ENCODE measurements around the gene KIAA2012.

Gene KIAA2012

DNA sequence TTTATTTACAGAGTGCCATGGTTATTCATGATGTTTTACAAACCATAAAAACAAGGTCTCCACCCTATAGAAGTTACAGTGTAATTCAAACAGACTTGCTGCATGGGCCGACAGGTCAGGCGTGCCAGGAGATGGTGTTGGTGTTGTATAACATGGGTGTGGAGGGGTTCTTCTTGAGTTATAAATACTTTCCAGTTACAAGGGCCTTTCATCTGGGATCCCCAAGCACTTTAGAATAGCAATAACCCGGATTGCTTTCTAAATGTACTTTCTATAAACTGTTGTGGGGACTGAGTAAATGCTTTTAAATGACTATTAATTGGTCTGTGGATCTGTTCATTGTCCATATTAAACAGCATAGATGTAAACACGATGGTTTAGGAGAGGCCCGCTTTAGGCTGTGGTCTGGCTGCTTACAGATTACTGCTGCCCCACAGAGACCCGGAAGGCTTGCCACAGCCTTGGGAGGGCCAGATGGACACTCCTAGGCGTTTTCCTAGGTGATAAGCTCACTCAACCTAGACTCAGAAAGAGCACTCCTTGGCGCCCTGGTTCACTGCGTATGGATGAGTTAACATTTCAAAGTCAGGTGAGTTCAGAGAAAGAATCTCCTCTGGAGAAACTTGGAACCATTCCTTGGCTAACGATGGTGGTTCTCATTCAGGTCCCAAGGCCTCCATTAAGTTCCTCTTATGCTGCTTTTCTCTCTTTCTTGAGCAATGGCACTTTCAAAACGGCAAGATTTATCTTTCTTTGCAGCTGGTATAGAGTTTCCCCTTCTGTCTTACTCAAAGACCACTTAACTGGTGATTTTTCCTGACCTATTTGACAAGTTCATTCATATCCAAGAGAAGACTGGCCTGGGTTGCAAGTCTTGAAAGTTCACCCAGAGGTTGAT lies 3.6 kb upstream of the KIAA2012 start:
- Histone ChIP-seq H3F3A (ENCODE audit: insufficient read depth, low read length) (no peaks in the 10 kb centered on the region), H3K4me1 (ENCODE audit: low read length) (no peaks in the 10 kb centered on the region), H2AFZ (ENCODE audit: low read length) (no peak overlapping the region), H3K4me2 (ENCODE audit: low read depth, low read length) (no peak overlapping the region), H3K9me3 (replicated peaks; ENCODE audit: insufficient read depth, low read length) (no peaks in the 10 kb centered on the region), H3K9ac (ENCODE audit: low read length) (no peak overlapping the region), H3K36me3 (replicated peaks; ENCODE audit: insufficient read depth, low read length) (no peaks in the 10 kb centered on the region), H3K27ac (ENCODE audit: low read length) (no peak overlapping the region), H3K9me2 (replicated peaks; ENCODE audit: insufficient read depth, low read length) (no peaks in the 10 kb centered on the region), H3K4me3 (ENCODE audit: low read length) (no peak overlapping the region), H4K20me1 (ENCODE audit: insufficient read depth, low read length) (no peaks in the 10 kb centered on the region), H3K27me3 (replicated peaks; ENCODE audit: insufficient read depth, low read length) (no peaks in the 10 kb centered on the region), H3K79me2 (ENCODE audit: low read length) (no peaks in the 10 kb centered on the region)
- DNase-seq = no peak
- TF ChIP-seq EZH2phosphoT487 (IDR thresholded peaks at IDR 0.05; ENCODE audit: low read length) = no peak
- TF ChIP-seq, protein P1, sequence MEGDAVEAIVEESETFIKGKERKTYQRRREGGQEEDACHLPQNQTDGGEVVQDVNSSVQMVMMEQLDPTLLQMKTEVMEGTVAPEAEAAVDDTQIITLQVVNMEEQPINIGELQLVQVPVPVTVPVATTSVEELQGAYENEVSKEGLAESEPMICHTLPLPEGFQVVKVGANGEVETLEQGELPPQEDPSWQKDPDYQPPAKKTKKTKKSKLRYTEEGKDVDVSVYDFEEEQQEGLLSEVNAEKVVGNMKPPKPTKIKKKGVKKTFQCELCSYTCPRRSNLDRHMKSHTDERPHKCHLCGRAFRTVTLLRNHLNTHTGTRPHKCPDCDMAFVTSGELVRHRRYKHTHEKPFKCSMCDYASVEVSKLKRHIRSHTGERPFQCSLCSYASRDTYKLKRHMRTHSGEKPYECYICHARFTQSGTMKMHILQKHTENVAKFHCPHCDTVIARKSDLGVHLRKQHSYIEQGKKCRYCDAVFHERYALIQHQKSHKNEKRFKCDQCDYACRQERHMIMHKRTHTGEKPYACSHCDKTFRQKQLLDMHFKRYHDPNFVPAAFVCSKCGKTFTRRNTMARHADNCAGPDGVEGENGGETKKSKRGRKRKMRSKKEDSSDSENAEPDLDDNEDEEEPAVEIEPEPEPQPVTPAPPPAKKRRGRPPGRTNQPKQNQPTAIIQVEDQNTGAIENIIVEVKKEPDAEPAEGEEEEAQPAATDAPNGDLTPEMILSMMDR (IDR thresholded peaks at IDR 0.05; ENCODE audit: low read length) = no peak

DNA sequence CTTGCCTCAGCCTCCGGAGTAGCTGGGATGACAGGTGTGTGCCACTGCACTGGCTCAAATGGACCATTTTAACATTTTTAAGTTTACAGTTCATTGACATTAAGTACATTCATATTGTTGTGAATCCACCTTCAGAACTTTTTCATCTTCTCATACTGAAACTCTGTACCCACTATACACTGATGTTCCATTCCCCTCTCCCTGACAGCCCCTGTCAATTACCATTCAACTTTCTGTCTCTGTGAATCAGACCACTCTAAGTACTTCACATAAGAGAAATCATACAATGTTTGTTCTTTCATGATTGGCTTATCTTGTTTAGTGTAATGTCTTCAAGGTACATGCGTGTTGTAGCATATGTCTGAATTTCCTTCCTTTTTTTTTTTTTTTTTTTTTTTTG lies 1.9 kb upstream of the KIAA2012 start:
- no peak for DNase-seq

DNA sequence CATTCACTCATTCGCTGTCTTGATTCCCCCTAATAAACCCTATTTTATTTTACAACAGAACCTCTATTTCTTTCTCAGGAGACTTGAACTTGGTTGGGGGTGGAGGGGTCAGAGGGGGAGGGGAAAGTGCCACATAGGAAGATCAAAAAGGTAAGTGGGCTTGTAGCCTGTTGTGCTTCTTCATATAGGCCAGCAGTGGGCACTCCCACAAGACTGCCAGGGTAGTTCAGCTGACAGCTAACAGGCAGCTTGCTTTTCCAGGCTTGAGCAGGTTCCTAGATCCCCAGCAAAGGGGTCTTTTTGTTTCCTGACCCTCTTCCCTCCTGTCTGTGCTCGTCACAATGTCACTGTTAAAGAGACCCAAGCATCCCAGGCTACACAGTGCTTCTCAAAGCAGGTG lies 829 bp upstream of the KIAA2012 start:
- H3K27ac ChIP-seq (ENCODE audit: low read length) = no peak overlapping the region
- H3F3A ChIP-seq (ENCODE audit: insufficient read depth, low read length) = no peaks in the 10 kb centered on the region
- H3K4me1 ChIP-seq (ENCODE audit: low read length) = no peaks in the 10 kb centered on the region
- no peaks in the 10 kb centered on the region for H3K9me2 ChIP-seq (replicated peaks; ENCODE audit: insufficient read depth, low read length)
- H3K9me3 ChIP-seq (replicated peaks; ENCODE audit: insufficient read depth, low read length) = no peaks in the 10 kb centered on the region
- H4K20me1 ChIP-seq (ENCODE audit: insufficient read depth, low read length) = no peaks in the 10 kb centered on the region
- no peak overlapping the region for H3K9ac ChIP-seq (ENCODE audit: low read length)
- TF ChIP-seq EZH2phosphoT487 (IDR thresholded peaks at IDR 0.05; ENCODE audit: low read length) = no peak
- TF ChIP-seq, protein P1 (IDR thresholded peaks at IDR 0.05; ENCODE audit: low read length) = peak; percentile 9; the same call in 1 of the 2 replicates
- no peak for TF ChIP-seq EZH2 (optimal IDR thresholded peaks at IDR 0.05; ENCODE audit: low read depth, low read length)
- H3K4me2 ChIP-seq (ENCODE audit: low read depth, low read length) = no peak overlapping the region
- no peak for DNase-seq
- H3K4me3 ChIP-seq (ENCODE audit: low read length) = no peak overlapping the region
- no peaks in the 10 kb centered on the region for H3K27me3 ChIP-seq (replicated peaks; ENCODE audit: insufficient read depth, low read length)
- H2AFZ ChIP-seq (ENCODE audit: low read length) = no peak overlapping the region
- H3K36me3 ChIP-seq (replicated peaks; ENCODE audit: insufficient read depth, low read length) = no peaks in the 10 kb centered on the region
- H3K79me2 ChIP-seq (ENCODE audit: low read length) = no peaks in the 10 kb centered on the region

More for the DNA sequence above, 1.9 kb upstream of the KIAA2012 start:
- no peak overlapping the region for H3K27ac ChIP-seq (ENCODE audit: low read length)
- no peak overlapping the region for H3K4me2 ChIP-seq (ENCODE audit: low read depth, low read length)
- H3F3A ChIP-seq (ENCODE audit: insufficient read depth, low read length) = no peaks in the 10 kb centered on the region
- H2AFZ ChIP-seq (ENCODE audit: low read length) = 0 out of 2 replicates have a peak overlapping the region, but pooled peaks have one; percentile 25
- H4K20me1 ChIP-seq (ENCODE audit: insufficient read depth, low read length) = no peaks in the 10 kb centered on the region
- TF ChIP-seq EZH2 (optimal IDR thresholded peaks at IDR 0.05; ENCODE audit: low read depth, low read length) (no peak), EZH2phosphoT487 (IDR thresholded peaks at IDR 0.05; ENCODE audit: low read length) (no peak)
- TF ChIP-seq, protein P1 (IDR thresholded peaks at IDR 0.05; ENCODE audit: low read length) = no peak
- no peaks in the 10 kb centered on the region for H3K4me1 ChIP-seq (ENCODE audit: low read length)
- no peaks in the 10 kb centered on the region for H3K79me2 ChIP-seq (ENCODE audit: low read length)
- no peaks in the 10 kb centered on the region for H3K36me3 ChIP-seq (replicated peaks; ENCODE audit: insufficient read depth, low read length)
- H3K9me3 ChIP-seq (replicated peaks; ENCODE audit: insufficient read depth, low read length) = no peaks in the 10 kb centered on the region
- H3K9ac ChIP-seq (ENCODE audit: low read length) = no peak overlapping the region
- no peaks in the 10 kb centered on the region for H3K9me2 ChIP-seq (replicated peaks; ENCODE audit: insufficient read depth, low read length)
- H3K27me3 ChIP-seq (replicated peaks; ENCODE audit: insufficient read depth, low read length) = no peaks in the 10 kb centered on the region
- H3K4me3 ChIP-seq (ENCODE audit: low read length) = no peak overlapping the region
